ENCODE measurements around the gene MAGED1.

DNA sequence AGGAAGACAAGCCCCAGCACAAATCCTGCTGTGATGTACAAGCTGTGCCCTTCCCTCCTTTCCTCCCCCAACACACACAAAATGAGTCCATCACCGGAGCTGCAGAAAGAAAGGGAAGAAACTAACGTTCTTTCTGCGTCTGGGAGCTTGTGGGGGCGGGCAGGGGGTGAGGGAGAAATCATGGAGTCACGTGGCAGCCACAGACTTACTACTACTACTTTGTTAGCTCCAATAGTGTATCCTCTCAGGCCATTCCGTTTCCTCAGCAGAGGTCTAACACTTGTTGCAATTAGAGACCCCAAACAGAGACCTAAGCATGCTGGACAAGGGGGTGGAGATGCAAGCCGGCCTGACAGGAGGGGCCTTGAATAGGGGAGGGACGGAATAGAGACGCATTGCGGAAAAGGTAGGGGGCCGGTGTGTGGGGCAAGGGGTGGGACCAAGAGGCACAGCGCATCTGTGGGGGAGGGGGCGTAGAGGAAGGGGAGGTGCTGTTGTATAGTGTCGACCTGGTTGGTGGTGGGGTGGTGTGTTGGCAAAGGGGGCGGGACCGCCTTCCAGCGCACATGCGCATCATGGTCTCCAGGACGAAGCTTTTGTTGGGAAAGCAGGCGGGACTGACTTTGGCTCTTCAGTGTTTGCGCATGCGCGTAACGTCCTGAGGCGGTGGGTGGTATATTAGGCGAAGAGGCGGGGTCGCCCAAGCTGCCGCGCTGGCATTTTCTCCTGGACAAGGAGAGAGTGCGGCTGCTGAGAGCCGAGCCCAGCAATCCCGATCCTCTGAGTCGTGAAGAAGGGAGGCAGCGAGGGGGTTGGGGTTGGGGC, at the start of gene MAGED1:
- TF ChIP-seq, protein P1, sequence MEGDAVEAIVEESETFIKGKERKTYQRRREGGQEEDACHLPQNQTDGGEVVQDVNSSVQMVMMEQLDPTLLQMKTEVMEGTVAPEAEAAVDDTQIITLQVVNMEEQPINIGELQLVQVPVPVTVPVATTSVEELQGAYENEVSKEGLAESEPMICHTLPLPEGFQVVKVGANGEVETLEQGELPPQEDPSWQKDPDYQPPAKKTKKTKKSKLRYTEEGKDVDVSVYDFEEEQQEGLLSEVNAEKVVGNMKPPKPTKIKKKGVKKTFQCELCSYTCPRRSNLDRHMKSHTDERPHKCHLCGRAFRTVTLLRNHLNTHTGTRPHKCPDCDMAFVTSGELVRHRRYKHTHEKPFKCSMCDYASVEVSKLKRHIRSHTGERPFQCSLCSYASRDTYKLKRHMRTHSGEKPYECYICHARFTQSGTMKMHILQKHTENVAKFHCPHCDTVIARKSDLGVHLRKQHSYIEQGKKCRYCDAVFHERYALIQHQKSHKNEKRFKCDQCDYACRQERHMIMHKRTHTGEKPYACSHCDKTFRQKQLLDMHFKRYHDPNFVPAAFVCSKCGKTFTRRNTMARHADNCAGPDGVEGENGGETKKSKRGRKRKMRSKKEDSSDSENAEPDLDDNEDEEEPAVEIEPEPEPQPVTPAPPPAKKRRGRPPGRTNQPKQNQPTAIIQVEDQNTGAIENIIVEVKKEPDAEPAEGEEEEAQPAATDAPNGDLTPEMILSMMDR (conservative IDR thresholded peaks at IDR 0.05) = no peak
- no peak for TF ChIP-seq ZFX (IDR thresholded peaks at IDR 0.05)
